DMS153 treated with DMSO at 0.1 percent for 48 hours (cell line): Measurements from ENCODE around the gene KANK3.
A peak's percentile ranks its signal among the peaks of the same experiment; 100 is the strongest.
"Not testable (repeated sequence)": the region's sequence is repeated elsewhere in the genome, so short reads cannot be mapped to it uniquely, and the experiment has no call there.

ENCODE experiments used
- DNase-seq: peaks from one replicate; lab custom pipeline; 2025; ENCODE audit not compliant: unreplicated experiment; lab: John Stamatoyannopoulos, UW

KANK3 gene

DNA sequence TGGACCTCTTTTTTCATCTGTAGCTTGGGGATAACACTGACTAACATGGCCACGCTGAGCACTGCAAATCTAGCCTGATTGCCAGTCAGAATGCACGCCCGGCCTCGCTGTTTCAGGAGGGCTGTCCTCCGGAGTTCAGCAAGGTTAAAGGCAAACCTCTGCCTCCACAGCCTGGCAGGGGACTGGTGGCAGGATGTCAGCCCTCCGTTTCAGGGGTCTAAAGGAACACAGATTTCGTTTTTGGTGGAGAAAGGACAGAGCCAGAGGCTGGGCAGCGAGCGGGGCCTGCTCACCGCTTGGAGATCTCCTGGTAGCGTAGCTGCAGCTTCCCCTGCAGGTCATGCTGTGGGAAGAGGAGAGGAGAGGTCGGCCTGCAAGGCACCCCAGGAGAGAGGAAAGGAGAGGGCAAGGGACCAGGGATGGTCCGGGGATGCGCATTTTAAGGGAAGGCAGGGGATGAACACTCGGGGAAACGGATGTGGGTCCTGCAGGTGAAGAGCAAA, 22.4 kb downstream of the KANK3 start:
- no peak for DNase-seq

DNA sequence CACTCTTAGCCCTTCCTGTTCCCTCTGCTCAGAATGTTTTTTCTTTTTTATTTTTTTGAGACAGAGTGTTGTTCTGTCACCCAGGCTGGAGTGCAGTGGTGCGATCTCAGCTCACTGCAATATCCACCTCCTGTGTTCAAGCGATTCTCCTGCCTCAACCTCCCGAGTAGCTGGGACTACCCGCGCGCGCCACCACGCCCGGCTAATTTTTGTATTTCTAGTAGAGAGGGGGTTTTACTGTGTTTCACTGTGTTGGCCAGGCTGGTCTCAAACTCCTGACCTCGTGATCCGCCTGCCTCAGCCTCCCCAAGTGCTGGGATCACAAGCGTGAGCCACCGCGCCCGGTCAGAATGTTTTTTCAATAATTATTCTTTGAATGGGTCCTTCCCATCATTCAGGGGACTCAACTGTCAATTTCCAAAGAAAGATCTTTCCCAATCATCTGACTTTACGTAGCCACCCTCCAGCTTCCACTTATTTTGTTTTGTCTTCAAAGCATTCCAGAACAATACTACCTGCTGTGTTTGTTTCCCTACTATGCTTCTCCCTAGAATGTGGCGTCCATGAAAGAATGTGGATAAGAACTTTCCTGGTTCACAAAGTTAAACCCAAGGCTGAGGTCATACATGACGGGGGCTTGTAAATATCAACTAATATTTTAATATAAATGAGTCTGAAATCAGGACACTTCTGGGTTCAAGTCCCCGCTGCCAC, 23.1 kb downstream of the KANK3 start:
- DNase-seq: no peak

GRCh38 chr19:8318835-8319234, 24.2 kb downstream of the KANK3 start:
- not testable (repeated sequence) for DNase-seq

DNA sequence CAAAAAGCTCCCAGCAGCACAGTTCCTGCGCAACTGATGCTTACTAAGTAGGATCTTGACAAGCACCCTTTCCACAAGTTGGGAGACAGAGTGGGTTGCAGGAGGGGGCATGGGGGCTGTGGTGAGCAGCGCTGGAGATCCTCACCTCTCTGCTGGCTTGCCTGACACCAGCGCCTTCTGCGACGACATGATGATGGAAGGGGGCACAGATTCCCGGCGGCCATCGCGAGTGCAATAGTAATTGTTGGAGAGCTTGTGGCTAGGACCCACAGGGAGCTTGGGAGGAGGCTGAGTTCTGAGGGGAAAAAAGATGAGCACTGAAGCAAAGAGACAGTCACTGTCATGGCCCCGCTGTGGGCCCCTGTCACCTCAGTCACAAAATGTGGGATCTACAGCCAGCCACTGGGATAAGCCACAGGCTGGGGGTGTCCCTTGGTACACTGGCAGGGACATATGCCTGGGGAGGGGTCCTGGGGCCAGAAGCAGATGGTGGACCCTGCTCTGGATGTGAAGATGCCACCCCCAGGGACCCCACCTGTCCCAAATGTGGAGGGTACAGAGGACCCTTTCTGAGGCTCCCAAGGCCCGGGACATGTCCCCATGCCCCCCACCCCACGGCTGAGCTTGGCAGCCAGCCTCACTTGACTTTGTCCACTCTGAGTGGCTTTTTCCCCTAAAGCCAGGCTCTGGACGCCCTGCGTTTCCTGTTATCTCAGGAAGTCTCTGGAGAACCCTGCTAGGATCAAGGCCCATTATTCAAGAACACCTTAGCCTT, 26.5 kb downstream of the KANK3 start:
- DNase-seq: no peak

- not testable (repeated sequence) for DNase-seq
Measured at GRCh38 chr19:8314981-8315640, 28.0 kb downstream of the KANK3 start.

GRCh38 chr19:8311461-8312260, 31.4 kb downstream of the KANK3 start:
- no peak for DNase-seq

DNA sequence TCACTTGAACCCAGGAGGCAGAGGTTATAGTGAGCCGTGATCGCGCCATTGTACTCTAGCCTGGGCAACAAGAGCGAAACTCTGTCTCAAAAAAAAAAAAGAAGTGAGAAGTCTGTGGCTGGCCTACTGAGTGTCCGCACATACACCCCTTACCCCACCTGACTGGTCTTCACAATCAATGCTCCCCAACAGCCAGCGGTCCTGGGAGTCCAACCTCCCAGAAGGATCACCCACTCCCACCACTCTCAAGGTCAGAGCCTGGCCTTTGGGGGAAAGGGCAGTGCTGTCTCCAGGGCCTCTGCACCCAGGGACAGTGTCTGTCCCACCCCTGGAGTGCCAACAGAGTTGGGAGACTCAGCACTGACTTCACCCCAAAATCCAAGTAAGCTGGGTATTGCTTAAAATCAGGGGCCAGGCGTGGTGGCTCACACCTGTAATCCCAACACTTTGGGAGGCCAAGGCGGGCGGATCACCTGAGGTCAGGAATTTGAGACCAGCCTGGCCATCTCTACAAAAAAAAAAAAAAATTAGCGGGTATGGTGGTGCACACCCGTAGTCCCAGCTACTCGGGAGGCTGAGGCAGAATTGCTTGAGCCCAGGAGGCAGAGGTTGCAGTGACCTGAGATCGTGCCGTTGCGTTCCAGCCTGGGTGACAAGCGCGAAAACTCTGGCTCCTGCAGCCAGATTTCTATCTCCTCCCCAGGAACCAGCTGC, 32.6 kb downstream of the KANK3 start:
- no peak for DNase-seq

DNA sequence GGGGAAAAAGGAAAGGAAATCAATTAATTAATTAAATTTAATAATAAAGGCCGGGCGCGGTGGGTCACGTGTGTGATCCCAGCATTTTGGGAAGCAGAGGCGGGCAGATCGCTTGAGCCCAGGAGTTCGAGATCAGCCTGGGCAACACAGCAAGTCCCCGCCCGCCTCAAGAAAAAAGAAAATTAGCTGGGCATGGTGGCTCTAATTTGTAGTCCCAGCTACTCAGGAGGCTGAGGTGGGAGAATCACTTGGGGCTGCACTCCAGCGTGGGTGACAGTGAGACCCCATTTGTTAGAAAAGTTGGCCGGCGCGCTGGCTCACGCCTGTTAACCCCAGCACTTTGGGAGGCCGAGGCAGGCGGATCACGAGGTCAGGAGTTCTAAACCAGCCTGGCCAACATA, 34.2 kb downstream of the KANK3 start:
- DNase-seq: no peak

DNA sequence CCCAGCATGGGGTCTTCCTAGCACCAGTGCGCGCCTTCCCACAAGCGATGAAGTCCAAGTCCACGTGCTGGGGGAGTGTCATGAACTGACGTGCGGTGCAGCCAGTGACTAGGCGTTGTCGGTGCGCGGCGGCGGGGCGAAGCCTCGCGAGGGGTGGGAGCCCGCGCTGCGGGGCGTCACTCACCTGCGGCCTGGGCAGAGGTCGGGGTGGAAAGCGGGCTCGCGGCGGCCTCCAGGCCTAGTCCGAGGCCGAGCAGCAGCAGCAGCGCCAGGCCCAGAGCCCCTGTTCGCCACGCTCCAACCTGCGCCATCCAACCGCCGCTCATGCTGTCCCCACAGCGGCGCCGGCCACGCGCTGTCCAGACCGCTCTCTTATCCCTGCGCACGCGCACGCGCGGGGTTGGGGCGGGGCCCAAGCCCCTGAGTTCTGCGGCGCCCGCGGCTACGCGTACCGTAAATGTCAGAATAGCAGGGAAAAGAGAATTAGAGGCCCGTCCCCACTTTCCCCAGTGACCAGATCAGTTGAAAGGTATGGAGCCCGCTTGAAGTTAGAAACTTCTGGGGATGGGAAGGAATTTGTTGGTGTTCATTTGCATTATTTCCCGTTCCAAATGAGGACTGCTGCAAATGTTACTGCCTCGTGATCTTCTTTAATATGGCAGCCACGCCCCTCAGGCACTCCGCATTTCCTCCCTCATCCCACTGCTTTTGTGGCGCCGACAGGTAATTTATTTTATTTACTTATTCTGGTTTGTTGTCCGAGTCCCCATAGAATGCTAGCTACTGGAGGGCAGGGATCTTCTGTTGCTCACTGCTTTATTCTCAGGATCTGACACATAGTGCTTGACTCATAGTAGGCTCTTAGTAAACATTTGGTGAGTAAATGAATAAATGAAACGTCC, 34.8 kb downstream of the KANK3 start, which contains the start of gene CD320:
Gene CD320, minus strand, starts transcription at position 394 of the 902 bp plus-strand sequence. Its CDS starts 68 bp downstream, at position 326.
- DNase-seq: peak; percentile 96

GRCh38 chr19:8307400-8307964, 35.6 kb downstream of the KANK3 start:
- no peak for DNase-seq

DNA sequence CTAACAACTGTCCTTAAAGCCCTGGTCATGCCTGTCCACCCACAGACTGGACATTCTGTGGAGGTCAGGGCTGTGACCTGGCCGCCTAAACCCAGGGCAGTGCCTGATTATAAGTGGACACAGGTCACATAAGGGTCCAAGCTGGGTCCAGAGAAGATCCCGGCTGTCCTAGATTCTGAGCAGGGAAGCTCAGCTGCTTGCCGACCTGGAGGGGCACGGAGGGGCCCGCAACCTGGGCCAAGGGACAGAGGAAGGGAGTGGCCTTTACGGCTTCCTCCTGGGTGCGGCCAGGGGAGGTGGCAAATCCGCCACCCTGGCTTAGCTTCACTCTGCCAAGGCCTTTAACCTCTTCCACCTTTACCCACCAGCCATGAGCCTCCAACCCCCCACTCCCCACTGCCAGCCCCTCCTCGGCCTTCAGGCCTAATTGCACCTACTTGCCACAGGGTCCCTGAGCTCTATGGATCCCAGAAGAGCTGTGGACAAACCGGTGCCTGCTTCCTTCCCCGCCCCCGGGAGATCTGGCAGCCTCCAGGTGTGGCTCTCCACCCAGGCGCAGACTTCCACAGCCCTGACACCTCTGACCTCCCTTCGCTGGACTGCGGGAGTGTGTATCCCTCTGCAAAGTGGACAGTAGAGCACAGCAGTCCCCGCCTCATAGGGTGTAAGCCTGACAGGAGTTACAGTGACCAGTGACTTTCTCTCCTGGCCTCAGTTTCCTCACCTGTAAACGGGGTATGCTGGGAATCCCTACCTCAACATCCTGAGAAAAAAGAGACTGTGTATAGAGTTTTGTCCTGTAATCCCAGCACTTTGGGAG, 36.6 kb downstream of the KANK3 start:
- DNase-seq: no peak

- no peak for DNase-seq
Measured at GRCh38 chr19:8305798-8306197, 37.3 kb downstream of the KANK3 start.

GRCh38 chr19:8304841-8305621, 38.0 kb downstream of the KANK3 start:
- no peak for DNase-seq

DNA sequence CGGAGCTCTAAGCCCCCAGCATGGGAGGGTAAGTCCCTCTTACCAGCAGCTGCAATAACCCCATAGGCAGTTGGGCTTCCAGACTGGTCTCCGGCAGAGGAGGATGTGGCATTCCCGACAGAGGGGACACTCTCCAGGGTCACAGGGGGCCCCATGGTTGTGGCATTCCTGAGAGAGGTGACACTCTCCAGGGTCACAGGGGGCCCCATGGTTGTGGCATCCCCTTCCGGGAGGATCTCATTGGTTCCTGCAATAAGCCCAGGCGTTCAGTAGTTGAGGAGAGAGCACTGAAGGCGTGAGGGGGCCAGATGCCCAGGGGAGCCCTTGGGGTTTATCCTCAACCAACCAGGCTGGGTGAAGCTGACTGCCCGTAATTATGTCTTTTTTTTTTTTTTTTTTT, 40.3 kb downstream of the KANK3 start:
- no peak for DNase-seq

DNA sequence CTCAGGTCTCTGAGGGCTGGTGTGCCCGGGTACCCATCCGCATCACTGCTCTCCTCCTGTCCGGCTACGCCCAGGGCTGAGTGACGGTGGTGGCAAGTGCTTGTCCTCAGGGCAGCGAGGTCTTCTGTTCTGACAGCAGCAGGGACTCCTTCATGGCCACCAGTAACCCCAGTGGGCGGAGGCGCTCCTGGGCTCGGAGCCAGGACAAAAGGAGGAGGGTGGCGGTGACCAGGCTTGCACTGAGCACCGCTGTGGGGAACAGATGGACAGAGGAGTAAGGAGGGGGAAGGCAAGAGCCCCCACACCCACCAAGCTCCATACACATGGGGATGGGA, 40.7 kb downstream of the KANK3 start:
- DNase-seq: no peak

DNA sequence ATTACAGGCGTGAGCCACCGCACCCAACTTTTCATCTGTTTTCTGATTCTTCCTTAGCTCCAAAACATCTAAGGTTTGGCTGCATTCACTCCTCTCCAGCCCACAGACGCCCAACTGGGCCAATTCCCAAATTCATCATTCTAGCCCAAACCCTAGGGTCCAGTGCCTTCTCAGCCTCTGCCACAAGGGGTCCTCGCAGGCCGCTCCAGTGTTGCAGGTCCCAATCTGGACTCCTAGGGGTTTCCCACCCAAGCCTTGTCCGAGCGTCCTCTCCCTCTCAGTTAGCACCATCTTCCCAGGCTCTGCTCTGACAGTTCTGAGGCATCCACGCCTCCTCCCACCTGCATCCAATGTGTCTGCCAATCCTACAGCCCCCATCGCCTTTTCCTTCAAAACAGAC, 51.7 kb downstream of the KANK3 start:
- DNase-seq: not testable (repeated sequence)

DNA sequence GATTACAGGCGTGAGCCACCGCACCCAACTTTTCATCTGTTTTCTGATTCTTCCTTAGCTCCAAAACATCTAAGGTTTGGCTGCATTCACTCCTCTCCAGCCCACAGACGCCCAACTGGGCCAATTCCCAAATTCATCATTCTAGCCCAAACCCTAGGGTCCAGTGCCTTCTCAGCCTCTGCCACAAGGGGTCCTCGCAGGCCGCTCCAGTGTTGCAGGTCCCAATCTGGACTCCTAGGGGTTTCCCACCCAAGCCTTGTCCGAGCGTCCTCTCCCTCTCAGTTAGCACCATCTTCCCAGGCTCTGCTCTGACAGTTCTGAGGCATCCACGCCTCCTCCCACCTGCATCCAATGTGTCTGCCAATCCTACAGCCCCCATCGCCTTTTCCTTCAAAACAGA, 66.6 kb downstream of the KANK3 start:
- DNase-seq: not testable (repeated sequence)
